ENCODE data around the gene SDK2.

Gene SDK2

GRCh38 chr17:73386561-73386960 lies 257.7 kb downstream of the SDK2 start:
- no peak overlapping the region for H3K4me3 ChIP-seq (ENCODE audit: low read length)
- TF ChIP-seq CTCF (conservative IDR thresholded peaks at IDR 0.05; ENCODE audit: low read depth, low read length) = no peak
- no peak for DNase-seq (ENCODE audit: low read depth)

- no peak overlapping the region for H3K4me3 ChIP-seq (ENCODE audit: low read length)
- no peak for DNase-seq (ENCODE audit: low read depth)
- TF ChIP-seq CTCF (conservative IDR thresholded peaks at IDR 0.05; ENCODE audit: low read depth, low read length) = no peak
Measured at GRCh38 chr17:73384926-73385325, 259.3 kb downstream of the SDK2 start.

GRCh38 chr17:73380439-73381106 lies 263.7 kb downstream of the SDK2 start:
- no peak for TF ChIP-seq CTCF (conservative IDR thresholded peaks at IDR 0.05; ENCODE audit: low read depth, low read length)
- DNase-seq (ENCODE audit: low read depth) = no peak

GRCh38 chr17:73379826-73380225 lies 264.4 kb downstream of the SDK2 start:
- TF ChIP-seq CTCF (conservative IDR thresholded peaks at IDR 0.05; ENCODE audit: low read depth, low read length) = no peak

More at GRCh38 chr17:73380439-73381106, 263.7 kb downstream of the SDK2 start:
- no peak overlapping the region for H3K4me3 ChIP-seq (ENCODE audit: low read length)

GRCh38 chr17:73378974-73379470 lies 265.2 kb downstream of the SDK2 start:
- no peak overlapping the region for H3K4me3 ChIP-seq (ENCODE audit: low read length)
- TF ChIP-seq CTCF (conservative IDR thresholded peaks at IDR 0.05; ENCODE audit: low read depth, low read length) = no peak
- DNase-seq (ENCODE audit: low read depth) = no peak

More at GRCh38 chr17:73379826-73380225, 264.4 kb downstream of the SDK2 start:
- H3K4me3 ChIP-seq (ENCODE audit: low read length) = no peak overlapping the region
- DNase-seq (ENCODE audit: low read depth) = no peak

- TF ChIP-seq CTCF (conservative IDR thresholded peaks at IDR 0.05; ENCODE audit: low read depth, low read length) = no peak
- no peak for DNase-seq (ENCODE audit: low read depth)
- no peak overlapping the region for H3K4me3 ChIP-seq (ENCODE audit: low read length)
Measured at GRCh38 chr17:73376636-73377035, 267.6 kb downstream of the SDK2 start.

- no peak overlapping the region for H3K4me3 ChIP-seq (ENCODE audit: low read length)
- TF ChIP-seq CTCF (conservative IDR thresholded peaks at IDR 0.05; ENCODE audit: low read depth, low read length) = no peak
- DNase-seq (ENCODE audit: low read depth) = no peak
Measured at GRCh38 chr17:73376152-73376551, 268.1 kb downstream of the SDK2 start.
